SK-N-SH treated with all-trans-retinoic acid at 6 μM for 48 hours (cell line): Measurements from ENCODE around the gene LCNL1.

Experiments used
- ATAC-seq: fragments of 200-7000 bp; cut with Tn5 transposase; 3 replicates; pipeline ENCODE4 v1.9.1; 2020; ENCODE audit warnings: mild to moderate bottlenecking, moderate library complexity
- ARNTL ChIP-seq: fragments of 450-650 bp; formaldehyde crosslinking; IDR thresholded peaks from 2 replicates; pipeline ENCODE4 v1.5.0; 2020; ENCODE audit warnings: low read depth, mild to moderate bottlenecking, moderate library complexity, borderline replicate concordance
- BACH2 ChIP-seq: fragments of 250-450 bp; sonication (Bioruptor Pico); IDR thresholded peaks from 2 replicates; pipeline ENCODE4 v1.9.0; 2021; ENCODE audit warnings: mild to moderate bottlenecking, borderline replicate concordance
- CREB5 ChIP-seq: fragments of 250-450 bp; sonication (Bioruptor Pico); IDR thresholded peaks from 2 replicates; pipeline ENCODE4 v1.5.1; 2020; ENCODE audit warnings: low read depth, mild to moderate bottlenecking, moderate library complexity
- CSDC2 ChIP-seq: fragments of 250-450 bp; sonication (Bioruptor Pico); IDR thresholded peaks from 2 replicates; pipeline ENCODE4 v1.5.0; 2020; ENCODE audit warnings: mild to moderate bottlenecking, moderate library complexity
- CSRNP3 ChIP-seq: fragments of 250-450 bp; sonication (Bioruptor Pico); IDR thresholded peaks from 2 replicates; pipeline ENCODE4 v1.5.1; 2021; ENCODE audit warnings: mild to moderate bottlenecking, moderate library complexity
- ESRRG ChIP-seq: fragments of 250-450 bp; sonication (Bioruptor Pico); IDR thresholded peaks from 2 replicates; pipeline ENCODE4 v1.6.1; 2021; ENCODE audit warnings: mild to moderate bottlenecking
- GLIS3 ChIP-seq: fragments of 250-450 bp; sonication (Bioruptor Pico); IDR thresholded peaks from 2 replicates; pipeline ENCODE4 v1.5.0; 2020; ENCODE audit warnings: mild to moderate bottlenecking, moderate library complexity
- ISL1 ChIP-seq: fragments of 250-450 bp; sonication (Bioruptor Pico); IDR thresholded peaks from 2 replicates; pipeline ENCODE4 v2.1.2; 2022; ENCODE audit warnings: mild to moderate bottlenecking, moderate library complexity
- OSR1 ChIP-seq: fragments of 250-450 bp; sonication (Bioruptor Pico); IDR thresholded peaks from 2 replicates; pipeline ENCODE4 v1.8.0; 2022; ENCODE audit warnings: moderate library complexity, mild to moderate bottlenecking, inconsistent platforms
- POU6F1 ChIP-seq: fragments of 250-450 bp; sonication (Bioruptor Pico); IDR thresholded peaks from 2 replicates; pipeline ENCODE4 v1.8.0; 2021; ENCODE audit warnings: low read depth, mild to moderate bottlenecking, moderate library complexity, borderline replicate concordance
- PPARA ChIP-seq: fragments of 250-450 bp; sonication (Bioruptor Pico); IDR thresholded peaks from 2 replicates; pipeline ENCODE4 v1.5.0; 2020; ENCODE audit warnings: mild to moderate bottlenecking, borderline replicate concordance
- RARB ChIP-seq: fragments of 250-450 bp; sonication (Bioruptor Pico); IDR thresholded peaks from 2 replicates; pipeline ENCODE4 v1.8.0; 2021; ENCODE audit warnings: mild to moderate bottlenecking, moderate library complexity
- SNAI2 ChIP-seq: fragments of 250-450 bp; sonication (Bioruptor Pico); IDR thresholded peaks from 2 replicates; pipeline ENCODE4 v1.5.0; 2020; ENCODE audit warnings: mild to moderate bottlenecking, moderate library complexity
- TCF4 ChIP-seq: fragments of 250-450 bp; sonication (Bioruptor Pico); IDR thresholded peaks from 2 replicates; pipeline ENCODE4 v1.8.0; 2021; ENCODE audit warnings: mild to moderate bottlenecking, moderate library complexity, borderline replicate concordance
- TOX ChIP-seq: fragments of 250-450 bp; sonication (Bioruptor Pico); IDR thresholded peaks from 2 replicates; pipeline ENCODE4 v1.8.0; 2021; ENCODE audit warnings: mild to moderate bottlenecking, moderate library complexity, borderline replicate concordance
- ZC3H10 ChIP-seq: fragments of 250-450 bp; sonication (Bioruptor Pico); IDR thresholded peaks from 2 replicates; pipeline ENCODE4 v1.5.1; 2021; ENCODE audit warnings: mild to moderate bottlenecking, moderate library complexity
- ZFP3 ChIP-seq: fragments of 250-450 bp; sonication (Bioruptor Pico); IDR thresholded peaks from 2 replicates; pipeline ENCODE4 v1.5.0; 2020; ENCODE audit warnings: mild to moderate bottlenecking, moderate library complexity
- ZNF565 ChIP-seq: fragments of 450-650 bp; formaldehyde crosslinking; conservative IDR thresholded peaks from 2 replicates; pipeline ENCODE4 v1.5.0; 2020; ENCODE audit warnings: low read depth, mild to moderate bottlenecking, moderate library complexity
- ZNF70 ChIP-seq: fragments of 450-650 bp; formaldehyde crosslinking; IDR thresholded peaks from 2 replicates; pipeline ENCODE4 v1.5.0; 2020; ENCODE audit warnings: mild to moderate bottlenecking, moderate library complexity
- ZNF8 ChIP-seq: fragments of 450-650 bp; formaldehyde crosslinking; IDR thresholded peaks from 2 replicates; pipeline ENCODE4 v1.5.0; 2020; ENCODE audit warnings: mild to moderate bottlenecking, moderate library complexity
- TF ChIP-seq, protein P1 (sequence below): fragments of 250-450 bp; sonication (Bioruptor Pico); IDR thresholded peaks from 2 replicates; pipeline ENCODE4 v1.8.0; 2020; ENCODE audit warnings: mild to moderate bottlenecking, moderate library complexity, borderline replicate concordance

The LCNL1 gene

DNA sequence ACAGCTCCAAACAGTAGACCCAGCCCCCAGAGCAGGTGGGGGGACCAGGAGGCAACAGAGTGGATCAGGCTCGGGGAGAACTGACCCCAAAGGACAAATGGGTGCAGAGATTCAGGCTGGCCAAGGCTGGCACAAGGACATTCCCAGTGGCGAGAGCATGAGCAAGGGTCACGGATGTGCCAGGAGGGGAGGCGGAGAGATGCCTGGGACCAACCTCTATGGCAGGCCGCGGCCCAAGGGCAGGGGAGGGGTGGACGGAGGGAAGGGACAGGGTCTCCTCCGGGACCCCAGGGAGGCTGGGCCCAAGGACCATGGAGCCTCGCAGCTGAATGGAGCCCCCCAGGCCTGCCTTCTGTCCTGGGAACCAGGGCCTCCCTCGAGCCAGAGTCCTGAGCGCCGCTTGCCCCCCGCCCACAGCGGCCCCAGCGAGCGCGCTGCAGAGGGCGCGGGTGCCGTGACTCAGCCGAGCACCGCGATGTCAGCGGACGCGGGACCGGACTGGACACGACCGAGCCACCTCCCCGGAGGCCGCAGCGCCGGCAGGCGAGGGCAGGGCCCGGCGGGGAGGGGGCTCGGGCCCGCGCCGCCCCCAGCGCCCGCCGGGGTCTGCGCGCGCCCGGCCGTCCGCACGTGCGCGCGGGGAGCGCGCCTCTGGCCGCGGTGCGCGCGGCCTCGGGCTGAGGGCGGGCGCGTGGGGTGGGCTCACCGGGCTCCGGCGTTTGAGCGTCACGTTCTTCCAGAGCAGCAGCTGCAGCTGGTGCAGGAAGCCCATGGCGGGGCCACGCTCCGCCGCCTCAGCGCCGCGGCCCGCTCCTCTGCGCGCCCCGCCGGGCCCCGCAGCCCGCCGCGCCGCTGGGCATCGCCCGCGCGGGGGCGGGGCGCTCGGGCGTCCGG lies 44.8 kb downstream of the LCNL1 start, which contains the start of gene ABCA2:
Gene ABCA2, minus strand, starts transcription at position 869 of the 894 bp plus-strand sequence. Its CDS starts 97 bp downstream, at position 772.
- no peak for TF ChIP-seq SNAI2
- no peak for TF ChIP-seq ZNF565 (CRISPR knock-in tag)
- ATAC-seq = peak; percentile 5; the same call in 1 of the 3 replicates

DNA sequence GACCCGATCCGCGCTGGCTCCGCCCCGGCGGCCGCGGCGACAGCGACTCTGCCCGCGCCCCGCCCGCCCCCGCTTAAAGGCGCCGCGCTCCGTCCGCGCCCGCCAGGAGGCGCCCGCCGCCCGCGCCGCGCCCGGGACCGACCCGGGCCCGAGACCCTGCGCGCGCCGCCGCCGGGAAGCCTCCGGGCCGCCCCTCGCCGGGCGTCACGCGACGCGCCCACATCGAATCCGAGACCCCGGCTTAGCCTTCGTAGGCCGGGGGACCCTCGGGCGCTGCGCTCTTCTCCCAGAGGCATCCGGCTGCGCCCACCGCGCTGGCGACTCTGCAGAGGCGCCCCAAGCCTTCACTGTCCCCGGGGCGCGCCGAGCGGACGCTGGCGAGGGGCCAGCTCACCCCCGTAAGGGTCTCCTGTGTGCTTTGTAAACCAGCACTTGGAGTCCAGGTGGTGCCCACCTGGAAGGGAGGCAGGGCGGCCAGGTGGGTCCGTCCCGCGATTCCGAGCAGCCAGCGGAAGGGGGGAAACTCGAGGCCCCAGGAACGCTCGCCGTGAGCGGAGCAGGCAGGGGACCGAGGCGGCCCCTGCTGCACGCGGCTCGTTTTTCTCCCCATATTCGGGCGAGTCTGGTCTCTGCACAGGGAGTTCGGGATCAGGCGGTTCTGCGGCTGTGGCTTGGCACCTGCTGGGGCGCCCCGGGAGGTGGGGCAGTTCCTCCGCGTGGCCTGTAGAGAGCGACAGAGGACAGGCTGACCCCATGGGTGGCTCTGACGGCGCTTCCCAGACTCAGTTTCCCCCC lies 45.7 kb downstream of the LCNL1 start:
- TF ChIP-seq PPARA (no peak), BACH2 (no peak), GLIS3 (CRISPR knock-in tag) (no peak)
- peak; percentile 57 for ATAC-seq

DNA sequence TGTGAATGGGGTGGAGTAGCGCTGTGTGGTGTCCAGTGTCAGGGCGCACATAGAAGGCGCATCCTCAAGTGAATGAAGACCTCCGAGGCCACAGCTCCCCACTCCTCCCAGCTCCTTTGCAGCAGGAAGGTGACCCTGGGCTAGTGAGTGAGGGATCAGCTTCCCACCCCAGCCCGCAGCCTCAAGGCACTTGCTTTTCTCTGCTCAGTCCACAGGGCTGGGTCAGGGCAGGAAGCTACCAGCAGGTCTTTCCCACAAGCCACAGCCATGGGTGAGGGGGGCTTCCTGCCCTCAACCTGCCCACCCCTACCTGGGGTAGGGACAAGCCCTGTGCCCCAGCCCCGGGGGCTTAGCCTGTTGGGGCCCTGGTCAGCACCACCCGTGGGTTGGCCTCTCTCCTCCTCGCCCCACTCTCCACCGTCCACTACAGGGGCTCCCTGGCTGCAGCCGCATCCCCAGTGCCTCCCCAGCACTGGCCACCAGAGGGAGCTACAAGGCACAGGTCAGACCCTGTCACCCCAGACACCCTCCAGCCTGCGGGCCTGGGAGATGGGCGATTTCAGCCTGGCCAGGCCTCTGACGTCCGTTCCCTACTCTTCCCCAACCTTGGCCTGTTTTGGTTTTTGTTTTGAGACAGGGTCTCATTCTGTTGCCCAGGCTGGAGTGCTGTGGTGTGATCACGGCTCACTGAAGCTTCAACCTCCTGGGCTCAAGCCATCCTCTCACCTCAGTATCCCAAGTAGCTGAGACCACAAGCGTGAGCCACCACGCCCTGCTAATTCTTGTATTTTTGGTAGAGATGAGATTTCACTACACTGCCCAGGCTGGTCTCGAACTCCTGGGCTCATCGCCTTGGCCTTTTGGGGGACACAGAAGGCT lies 46.5 kb downstream of the LCNL1 start:
- no peak for TF ChIP-seq ZNF70 (CRISPR knock-in tag)
- ATAC-seq = peak; percentile 88

DNA sequence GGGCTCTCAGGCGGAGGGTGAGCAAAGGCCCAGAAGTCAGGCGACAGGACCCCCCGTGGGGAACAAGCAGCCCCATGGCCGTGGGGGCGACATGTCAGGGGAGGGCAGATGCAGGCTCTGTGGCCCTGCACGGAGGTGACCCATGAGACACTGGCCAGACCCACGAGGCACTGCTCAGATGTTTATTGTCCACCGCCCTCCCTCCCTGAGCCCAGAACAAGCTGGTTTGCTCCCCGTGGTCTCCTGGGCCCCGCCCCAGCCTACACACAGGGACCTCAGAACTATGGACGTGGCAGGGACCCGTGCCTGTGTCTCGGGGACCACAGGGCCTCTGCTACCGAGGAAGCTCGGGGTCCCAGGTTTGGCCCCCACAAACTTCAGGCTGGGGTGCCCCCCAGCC lies 47.2 kb downstream of the LCNL1 start:
- TF ChIP-seq ZNF565 (CRISPR knock-in tag) = no peak
- no peak for TF ChIP-seq ARNTL (CRISPR knock-in tag)
- TF ChIP-seq CREB5 (CRISPR knock-in tag) = no peak
- TF ChIP-seq TOX = no peak
- no peak for TF ChIP-seq CSDC2
- no peak for TF ChIP-seq ZC3H10
- TF ChIP-seq ISL1 (CRISPR knock-in tag) = no peak
- TF ChIP-seq OSR1 = no peak
- TF ChIP-seq, all 23 proteins: peak for 0
- ATAC-seq = no peak

DNA sequence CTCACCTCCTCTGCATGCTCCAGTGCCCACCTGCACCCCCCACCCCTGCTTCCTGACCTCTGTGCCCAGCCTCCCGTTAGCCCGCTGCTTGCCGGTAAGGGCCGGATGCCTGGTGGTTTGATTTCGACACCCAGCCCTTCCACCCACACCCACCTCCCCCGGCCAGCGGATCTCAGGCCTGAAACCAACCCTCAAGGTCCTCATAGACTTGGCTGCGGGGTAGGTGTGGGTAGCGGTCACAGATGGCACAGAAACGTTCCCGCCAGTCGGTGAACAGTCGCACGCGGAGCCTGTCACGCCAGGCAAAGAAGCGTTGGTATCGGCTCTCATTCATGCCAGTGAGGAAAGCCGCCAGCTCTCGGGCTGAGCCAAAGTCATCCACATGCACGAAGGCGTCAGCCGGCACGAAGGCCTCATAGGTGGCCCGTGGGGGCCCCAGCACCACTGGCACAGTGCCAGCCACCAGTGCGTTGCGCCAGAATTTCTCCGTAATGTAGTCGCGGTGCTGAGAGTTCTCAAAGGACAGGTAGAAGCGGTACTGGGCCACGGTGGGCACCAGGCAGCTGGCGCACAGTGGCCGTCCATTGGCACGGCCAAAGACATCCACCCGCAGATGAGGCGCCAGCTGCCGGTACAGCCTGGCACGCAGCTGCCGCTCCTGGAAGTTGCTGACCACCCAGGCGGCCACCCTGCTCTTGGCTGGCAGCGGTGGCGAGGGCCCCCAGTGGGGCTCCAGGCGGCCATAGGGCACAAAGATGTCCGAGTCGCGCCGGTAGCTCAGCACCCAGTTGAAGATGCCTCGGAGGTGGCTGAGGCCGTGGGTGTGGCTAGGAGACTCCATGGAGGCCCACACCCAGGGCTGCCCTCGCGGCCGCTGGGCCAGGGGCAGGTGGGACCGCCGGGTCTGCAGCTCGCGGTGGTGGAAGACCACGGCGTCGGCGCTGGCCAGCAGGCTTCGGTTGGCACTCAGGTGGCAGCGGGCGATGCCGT lies 48.0 kb downstream of the LCNL1 start:
- no peak for ATAC-seq
- TF ChIP-seq ESRRG (CRISPR knock-in tag) = no peak
- no peak for TF ChIP-seq RARB
- no peak for TF ChIP-seq ZNF565 (CRISPR knock-in tag)
- TF ChIP-seq GLIS3 (CRISPR knock-in tag) = no peak
- TF ChIP-seq, all 23 proteins: peak for 0

- ATAC-seq = no peak
- TF ChIP-seq GLIS3 (CRISPR knock-in tag) (no peak), TOX (no peak), ZNF8 (CRISPR knock-in tag) (no peak), POU6F1 (CRISPR knock-in tag) (no peak), BACH2 (no peak), ZFP3 (CRISPR knock-in tag) (no peak), ARNTL (CRISPR knock-in tag) (no peak), ISL1 (CRISPR knock-in tag) (no peak), ZNF70 (CRISPR knock-in tag) (no peak), CSRNP3 (no peak), TCF4 (CRISPR knock-in tag) (no peak)
- TF ChIP-seq, protein P1, sequence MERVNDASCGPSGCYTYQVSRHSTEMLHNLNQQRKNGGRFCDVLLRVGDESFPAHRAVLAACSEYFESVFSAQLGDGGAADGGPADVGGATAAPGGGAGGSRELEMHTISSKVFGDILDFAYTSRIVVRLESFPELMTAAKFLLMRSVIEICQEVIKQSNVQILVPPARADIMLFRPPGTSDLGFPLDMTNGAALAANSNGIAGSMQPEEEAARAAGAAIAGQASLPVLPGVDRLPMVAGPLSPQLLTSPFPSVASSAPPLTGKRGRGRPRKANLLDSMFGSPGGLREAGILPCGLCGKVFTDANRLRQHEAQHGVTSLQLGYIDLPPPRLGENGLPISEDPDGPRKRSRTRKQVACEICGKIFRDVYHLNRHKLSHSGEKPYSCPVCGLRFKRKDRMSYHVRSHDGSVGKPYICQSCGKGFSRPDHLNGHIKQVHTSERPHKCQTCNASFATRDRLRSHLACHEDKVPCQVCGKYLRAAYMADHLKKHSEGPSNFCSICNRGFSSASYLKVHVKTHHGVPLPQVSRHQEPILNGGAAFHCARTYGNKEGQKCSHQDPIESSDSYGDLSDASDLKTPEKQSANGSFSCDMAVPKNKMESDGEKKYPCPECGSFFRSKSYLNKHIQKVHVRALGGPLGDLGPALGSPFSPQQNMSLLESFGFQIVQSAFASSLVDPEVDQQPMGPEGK (CRISPR knock-in tag) = no peak
Measured at GRCh38 chr9:137031904-137032640, 49.3 kb downstream of the LCNL1 start, which contains the start of gene FUT7. FUT7 (minus strand) TSS chr9:137032088; CDS start chr9:137031991, 97 bp downstream.
